GM18873 (cell line): ENCODE results near the gene ZC3HAV1L.
"Not testable (repeated sequence)": the region's sequence is repeated elsewhere in the genome, so short reads cannot be mapped to it uniquely, and the experiment has no call there.

Experiments used
- ATAC-seq: cut with Tn5 transposase; IDR thresholded peaks from one replicate; pipeline ENCODE4 v1.9.1; 2021; ENCODE audit warnings: mild to moderate bottlenecking, moderate library complexity, moderate number of reproducible peaks; ENCODE audit not compliant: unreplicated experiment, low FRiP score

Gene ZC3HAV1L, protein sequence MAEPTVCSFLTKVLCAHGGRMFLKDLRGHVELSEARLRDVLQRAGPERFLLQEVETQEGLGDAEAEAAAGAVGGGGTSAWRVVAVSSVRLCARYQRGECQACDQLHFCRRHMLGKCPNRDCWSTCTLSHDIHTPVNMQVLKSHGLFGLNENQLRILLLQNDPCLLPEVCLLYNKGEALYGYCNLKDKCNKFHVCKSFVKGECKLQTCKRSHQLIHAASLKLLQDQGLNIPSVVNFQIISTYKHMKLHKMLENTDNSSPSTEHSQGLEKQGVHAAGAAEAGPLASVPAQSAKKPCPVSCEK

DNA sequence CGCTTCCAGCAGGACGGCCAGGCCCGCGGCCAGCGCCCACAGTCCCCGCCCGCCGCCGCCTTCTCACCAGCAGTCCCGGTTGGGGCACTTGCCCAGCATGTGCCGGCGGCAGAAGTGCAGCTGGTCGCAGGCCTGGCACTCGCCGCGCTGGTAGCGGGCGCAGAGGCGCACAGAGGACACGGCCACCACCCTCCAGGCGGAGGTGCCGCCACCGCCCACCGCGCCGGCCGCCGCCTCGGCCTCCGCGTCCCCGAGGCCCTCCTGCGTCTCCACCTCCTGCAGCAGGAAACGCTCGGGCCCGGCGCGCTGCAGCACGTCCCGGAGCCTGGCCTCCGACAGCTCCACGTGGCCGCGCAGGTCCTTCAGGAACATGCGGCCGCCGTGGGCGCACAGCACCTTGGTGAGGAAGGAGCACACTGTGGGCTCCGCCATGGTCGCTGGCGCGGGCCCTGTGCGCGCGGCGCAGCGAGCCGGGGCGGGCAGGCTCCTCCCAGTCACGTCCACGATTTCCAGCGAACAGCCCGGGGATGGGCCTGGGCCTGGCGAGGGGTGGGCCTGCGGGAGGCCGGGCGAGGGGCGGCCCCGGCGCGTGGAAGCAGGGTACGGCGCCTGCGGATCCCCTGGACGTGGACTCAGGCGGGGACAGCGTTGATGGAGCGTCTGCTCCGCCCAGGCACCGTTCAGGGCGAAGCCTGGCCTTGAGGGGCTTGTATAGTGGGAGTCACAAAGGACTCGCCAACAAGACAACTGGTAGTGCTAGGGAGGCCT is at the start of gene ZC3HAV1L:
Gene ZC3HAV1L, minus strand, starts transcription at position 457 of the 768 bp plus-strand sequence. Its CDS starts 25 bp downstream, at position 432.
- peak; percentile 89 for ATAC-seq

DNA sequence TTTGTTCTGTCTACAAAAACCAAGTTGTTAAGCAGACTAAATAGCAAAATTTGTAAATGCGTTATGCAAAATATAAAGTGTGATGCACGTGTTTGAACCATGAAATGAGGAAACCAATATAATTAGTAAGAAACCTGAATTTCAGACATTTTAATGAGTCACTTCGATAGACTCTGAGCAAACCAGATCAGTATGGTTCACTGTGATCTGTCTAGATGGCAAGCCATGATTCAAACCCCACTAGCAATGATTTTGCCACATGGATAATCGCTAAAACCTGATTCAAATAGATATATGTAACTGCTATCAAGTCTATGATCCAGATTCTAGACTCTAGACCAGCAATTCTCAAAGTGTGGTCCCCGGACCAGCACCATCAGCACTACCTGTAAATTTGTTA is 48.9 kb upstream of the ZC3HAV1L start:
- ATAC-seq = no peak

DNA sequence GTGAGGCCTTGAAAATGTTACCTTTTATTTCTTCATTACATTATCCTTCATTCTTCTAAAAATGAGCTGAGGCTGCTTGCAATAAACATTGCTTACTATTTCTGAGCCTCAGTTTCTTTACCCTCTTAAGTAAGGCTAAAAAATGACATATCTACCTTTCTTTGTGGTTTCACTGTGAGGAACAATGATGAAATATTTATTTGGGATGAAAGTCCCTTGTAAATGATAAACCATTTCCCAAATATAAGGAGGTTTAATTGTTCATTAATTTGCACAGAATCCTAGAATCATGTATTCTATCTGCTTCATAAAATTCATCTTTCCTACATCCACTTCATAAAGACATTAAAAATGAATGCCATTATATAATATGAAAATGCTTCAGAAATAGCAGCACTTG is 45.7 kb upstream of the ZC3HAV1L start:
- no peak for ATAC-seq

DNA sequence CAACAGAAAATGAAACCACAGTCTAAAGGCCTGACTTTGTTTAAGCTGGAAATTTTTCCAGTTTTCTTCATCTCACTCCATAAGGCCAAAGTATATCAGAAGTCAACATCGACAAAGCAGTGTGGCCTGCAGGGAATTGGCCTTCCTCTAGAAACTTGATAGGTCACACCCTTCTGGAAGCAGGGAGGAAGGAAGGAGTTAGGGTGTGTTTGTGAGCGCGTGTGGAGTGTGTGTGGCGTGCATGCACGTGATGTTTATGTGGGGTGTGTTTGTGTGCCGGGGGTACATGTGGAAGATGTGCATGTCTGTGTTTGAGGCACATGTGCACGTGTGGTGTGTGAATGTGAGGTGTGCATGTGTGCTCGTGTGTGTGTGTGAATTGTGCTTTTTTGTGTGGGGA is 45.1 kb upstream of the ZC3HAV1L start:
- ATAC-seq = no peak

DNA sequence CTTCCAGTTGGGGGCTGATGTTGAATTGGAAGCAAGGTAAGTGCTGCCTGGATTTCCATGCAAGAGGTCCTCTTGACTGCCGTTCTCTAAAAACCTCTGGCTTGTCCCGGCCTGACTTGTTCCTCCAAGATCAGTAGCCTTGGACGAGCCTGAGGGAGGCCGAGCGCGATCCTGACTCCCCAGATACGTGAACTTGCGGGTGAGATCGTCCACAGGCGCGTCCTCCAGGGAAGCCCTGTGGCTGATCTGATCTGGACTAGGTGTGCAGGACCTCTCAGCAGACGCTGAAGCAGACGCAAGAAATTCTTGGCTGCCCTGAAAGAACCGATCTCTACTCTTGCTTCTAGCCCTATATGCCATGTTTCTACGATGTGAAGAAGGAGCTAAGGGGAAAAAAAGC is 44.0 kb upstream of the ZC3HAV1L start:
- ATAC-seq = no peak

DNA sequence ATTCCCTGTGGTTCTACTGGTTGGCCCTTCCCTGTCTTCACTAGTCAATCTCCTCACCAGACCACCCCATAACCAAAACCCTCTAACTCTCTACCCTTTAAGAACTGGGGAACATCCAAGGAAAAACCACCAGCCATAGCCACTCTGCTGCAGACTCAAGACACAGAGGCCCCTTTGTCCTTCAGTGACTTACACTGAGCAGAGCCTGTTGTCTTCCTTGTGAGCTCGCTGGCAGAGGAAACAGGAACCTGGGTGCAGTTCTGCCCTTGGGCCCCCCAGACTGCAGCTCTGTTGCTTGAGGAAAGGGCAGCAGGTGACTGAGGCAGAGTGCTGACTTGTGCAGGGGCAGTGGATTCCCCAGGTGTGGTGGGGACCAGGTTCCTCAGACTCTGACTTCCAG is 43.1 kb upstream of the ZC3HAV1L start:
- ATAC-seq = no peak

DNA sequence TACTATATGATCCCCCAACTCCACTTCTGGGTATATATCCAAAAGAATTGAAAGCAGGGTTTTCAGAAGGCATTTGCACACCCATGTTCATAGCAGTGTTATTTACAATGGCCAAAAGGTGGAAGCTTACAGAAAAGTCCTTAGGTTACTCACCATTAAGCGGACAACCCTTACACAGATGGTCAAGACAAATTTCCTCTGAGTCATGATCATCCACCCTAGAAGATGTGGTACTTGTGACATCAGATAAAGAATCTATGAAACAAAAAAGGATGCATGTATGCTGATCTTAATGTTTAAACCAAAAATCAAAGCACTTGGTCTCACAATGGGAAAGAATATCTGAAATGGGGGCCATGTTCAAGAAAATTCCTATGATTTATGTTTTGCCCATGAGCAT is 42.6 kb upstream of the ZC3HAV1L start:
- ATAC-seq = no peak

DNA sequence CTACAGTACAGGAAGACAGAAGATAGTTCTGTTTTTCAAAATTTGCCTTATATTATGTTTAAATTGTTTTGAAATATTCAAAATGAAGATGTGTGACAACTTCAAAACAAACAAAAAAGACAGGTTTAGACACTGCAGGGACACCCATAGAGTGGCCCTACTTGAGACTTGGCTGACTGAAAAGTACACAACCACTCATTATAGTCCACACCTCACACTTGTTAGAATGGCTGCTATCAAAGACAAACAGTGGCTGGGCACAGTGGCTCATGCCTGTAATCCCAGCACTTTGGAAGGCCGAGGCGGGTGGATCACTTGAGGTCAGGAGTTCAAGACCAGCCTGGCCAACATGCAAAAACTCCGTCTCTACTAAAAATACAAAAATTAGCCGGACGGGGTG is 41.9 kb upstream of the ZC3HAV1L start:
- not testable (repeated sequence) for ATAC-seq

DNA sequence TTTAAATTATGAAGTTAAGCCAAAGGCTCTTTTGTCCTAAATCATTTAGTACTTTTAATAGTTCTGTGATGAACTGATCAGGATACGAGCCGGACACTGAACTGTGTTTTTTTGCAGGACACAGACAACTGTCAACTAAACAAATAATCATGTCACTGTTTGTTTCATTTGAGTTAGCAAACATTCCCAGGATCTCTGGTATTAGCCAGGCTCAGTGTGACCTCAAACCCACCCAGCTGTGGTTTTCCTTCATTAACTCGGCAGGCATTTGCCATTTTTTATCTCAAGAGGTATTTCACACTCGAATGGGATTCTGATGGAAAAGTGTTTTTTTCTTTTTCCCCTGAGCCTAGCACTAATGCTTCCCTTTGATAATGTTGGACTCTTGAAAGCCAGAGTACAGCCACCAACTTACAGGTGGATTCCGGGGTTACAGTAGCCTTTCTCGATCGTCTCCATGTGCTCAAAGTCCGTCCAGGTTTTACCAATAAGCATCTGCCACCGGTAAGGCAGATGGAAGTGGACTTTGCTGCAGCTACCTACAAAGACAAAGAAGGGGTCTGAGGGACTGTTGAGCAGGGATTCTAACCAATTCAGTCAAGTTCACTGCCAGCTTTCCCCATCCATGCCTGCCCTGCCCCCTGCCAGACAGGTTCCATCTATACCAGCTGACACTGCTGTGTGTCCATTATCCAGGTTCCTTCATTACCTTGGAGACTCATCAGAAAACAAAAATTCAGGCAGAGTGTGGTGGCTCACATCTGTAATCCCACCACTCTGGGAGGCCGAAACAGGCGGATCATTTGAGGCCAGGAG is 40.2 kb upstream of the ZC3HAV1L start:
- no peak for ATAC-seq

DNA sequence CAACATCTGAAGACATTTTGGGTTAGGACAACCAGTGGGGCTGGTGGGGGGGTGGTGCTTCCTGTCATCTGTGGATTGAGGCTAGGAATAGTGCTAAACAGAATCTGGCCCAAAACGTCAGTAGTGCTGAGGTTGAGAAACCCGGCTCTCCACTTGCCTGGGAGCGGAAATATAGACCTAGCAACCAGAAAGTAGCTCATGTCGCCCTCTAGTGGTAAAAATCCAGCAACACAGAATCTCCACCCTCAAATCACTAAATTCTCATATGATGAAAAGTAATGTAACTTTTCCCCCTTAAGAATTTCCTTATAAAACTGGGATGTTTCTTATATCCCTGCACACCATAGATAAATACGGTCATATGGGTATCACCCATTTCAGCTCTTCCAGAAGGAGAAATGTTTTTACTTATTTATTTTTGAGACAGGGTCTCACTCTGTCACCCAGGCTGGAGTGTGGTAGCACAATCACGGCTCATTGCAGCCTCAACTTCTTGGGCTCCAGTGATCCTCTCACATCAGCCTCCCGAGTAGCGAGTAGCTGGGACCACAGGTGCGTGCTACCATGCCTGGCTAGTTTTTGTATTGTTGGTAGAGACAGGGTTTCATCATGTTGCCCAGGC is 39.3 kb upstream of the ZC3HAV1L start:
- peak; percentile 82 for ATAC-seq

DNA sequence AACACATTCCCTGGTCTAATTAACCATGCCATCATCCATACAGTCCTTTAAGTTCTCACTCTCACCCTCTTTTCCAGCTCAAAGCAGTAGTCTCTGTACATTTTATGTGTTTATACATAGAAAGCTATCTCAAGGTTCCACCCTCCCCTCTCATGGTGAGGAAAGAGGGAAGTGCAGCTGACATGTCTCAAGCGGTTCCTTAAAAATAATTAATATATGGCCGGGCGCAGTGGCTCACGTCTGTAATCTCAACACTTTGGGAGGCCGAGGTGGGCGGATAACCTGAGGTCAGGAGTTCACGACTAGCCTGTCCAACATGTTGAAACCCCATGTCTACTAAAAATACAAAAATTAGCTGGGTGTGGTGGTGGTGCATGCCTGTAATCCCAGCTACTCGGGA is 37.0 kb upstream of the ZC3HAV1L start:
- ATAC-seq = no peak

DNA sequence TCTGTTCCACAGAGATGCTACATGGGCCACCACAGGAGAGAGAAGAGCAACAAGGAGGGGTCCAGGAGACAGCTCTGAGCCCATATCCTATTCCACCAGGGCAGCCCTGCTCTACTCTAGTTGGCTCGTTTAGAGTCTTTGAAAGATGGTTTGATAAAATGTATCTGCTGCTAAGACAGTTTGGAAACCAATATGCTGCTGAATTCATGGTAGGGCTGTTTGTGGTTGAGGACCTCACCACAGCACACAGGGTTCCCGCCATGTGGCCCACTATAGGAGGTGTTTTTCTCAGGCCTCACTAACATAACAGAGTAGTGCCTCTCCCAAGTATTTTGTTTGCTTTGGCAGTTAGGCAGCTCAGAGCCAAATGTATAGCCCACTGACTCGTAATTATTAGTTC is 35.8 kb upstream of the ZC3HAV1L start:
- no peak for ATAC-seq

DNA sequence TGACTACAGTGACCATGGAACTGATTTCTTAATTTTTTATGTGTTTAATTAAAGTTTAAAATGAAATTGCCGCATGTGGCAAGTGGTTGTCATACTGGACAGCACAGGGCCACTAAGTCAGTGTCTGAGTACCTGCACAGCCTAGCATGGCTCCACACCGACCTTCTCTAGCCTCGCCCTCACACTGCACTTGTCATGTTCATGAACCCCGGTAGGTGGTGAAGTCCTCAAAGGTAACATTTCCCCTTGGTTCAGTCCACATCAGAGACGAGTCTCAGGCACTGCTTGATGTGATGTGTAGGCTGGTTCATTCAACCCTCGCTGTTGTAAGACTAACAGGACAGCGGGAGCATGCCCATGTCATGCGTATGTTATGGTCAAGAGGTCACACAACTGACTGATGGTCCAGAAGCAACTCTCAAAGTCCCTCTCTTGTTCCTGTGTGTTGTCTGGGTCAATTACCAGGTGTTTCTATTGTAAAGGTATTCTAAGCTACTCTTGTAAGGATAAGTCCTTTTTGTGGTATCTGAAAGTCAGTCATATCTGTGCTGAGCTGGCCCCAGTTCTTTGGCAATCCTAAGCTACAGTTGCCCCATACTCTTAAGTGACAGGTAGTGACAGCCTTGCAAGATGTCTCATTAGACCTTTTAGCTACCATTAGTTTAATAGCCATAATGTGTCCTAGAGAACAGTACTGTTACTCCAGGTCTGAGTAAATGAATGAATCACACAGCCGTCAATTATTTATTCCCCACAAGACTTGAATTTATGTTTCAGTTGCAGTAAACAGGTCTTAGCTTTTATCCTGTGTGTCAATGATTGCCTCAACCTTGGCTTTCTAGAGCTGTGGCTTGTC is 32.9 kb upstream of the ZC3HAV1L start:
- ATAC-seq = no peak

DNA sequence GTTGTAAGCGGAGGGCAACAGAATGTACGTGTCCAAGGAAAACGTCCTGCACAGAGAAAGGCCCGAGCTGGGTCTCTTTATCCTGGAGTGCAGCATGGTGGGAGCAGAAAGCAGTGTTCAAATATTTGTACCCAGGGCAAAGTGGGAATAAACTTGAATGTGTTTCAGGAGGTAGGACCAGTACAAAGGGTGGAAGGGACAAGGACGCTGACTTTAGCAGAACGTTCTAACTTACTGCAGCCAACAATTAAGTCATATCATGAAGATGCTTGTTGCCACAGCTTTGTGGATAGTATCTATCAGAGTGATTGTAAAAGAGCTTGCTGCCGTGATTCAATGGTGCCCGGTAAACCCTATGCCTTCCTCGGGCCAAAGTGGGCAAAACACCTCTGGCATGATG is 30.5 kb upstream of the ZC3HAV1L start:
- ATAC-seq = no peak

DNA sequence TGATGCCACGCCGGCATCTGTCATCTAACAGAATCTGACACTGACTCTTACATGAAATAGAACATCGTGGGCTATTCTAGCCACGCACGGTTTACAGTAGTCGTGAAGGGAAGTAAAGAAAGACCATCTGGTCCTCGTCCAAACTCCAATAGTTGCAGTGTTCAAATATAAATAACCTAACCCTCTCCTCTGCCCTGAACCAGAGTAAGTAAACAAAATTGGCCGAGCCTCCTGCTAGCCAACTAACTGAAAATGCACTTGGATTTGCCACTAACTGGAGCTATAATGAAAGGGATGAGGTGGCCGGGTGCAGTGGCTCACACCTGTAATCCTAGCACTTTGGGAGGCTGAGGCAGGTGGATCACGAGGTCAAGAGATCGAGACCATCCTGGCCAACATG is 29.5 kb upstream of the ZC3HAV1L start:
- ATAC-seq = no peak

DNA sequence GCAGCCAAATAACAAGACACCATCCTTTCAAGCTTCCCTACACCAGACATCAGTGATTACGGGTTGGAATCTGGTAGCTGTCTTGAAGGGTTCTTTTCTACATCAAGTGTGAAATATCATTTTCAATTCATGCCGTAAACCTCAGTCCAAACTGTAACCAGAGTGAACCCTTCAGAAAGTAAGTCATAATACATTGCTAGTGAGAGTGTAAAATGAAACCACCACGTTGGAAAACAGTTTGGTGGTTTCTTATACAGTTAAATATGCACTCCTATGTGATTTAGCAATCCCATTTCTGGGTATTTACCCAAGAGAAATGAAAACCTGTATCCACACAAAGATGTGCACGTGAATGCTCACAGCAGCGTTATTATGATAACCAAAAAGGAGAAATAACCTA is 25.6 kb upstream of the ZC3HAV1L start:
- ATAC-seq = no peak

DNA sequence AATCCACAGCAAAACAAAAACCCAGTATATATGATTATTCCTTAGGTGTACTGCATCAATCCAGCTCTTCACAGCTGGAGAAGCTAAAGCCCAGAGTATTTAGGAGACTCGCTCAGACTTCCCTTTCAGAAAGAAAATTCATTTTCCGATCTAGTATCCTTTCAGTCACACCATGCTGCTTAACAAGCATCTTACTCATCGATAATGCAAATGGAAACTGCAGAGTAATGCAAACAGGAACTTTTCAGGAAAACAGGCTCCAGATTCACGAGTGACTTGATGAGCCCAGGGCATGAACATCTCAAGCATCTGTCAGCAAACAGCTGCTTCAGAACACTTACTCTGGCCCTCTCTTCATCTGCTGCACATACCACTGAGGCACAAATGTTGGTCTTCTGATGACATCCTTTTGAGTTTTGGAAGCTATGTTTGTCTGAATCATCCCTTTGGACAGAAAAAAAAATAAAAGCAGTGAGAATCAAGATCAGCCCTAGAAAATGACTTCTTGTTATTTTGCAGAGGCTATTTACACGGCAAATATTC is 24.9 kb upstream of the ZC3HAV1L start:
- no peak for ATAC-seq

DNA sequence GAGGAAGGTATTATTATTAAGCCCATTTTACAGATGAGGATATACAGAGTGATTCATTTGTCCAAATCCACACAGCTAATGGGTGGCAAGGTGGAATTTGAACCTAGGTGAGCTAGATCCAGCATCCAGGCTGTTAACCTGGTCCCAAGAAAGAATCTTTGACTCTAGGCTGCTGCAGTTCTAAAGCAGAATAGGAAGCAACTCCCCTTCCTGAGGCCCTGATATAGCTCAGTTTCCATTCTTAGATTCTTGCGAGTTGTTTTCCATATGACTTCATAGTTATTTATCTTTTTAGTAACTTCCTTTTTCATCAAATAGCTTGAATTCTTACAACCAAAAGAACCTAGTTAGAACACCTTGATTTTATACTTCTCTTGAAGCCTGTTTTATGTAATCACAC is 24.1 kb upstream of the ZC3HAV1L start:
- ATAC-seq = no peak

DNA sequence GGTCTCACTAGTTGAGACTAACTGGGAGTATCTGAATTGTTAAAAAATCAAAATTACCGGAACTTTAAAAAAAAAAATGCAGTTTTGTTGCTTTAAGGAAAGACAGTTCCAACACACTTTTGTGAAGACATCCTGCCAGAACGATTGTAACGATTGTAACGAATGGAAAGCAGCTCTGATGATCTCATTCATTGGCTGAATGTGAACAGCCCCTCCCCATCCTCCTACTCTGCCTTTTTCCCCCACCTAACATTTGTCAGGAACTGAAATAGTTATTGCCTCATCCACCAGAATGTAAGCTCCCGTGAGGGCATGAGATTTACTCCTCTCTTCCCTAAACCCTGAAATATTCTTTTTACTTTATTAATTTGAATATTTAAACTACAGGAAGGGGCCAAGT is 23.1 kb upstream of the ZC3HAV1L start:
- no peak for ATAC-seq

DNA sequence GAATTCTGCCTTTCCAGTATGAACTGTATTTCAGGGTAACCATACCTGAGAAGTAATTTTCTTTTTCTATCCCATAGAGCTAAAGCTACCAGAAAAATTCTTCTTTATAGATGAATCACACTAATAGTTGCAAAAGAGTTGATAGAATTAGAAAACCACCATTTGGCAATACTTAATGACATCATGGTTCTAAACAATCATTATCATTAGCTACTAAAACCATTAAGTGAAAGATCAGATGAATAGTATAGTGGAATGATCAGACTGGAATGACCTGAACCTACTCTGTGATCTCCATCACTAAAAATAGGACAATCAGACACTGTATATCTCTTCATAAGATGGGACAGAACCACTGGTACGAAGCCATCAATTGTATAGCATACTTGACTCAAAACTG is 19.8 kb upstream of the ZC3HAV1L start:
- no peak for ATAC-seq
